Progenitor cell of endocrine pancreas (in vitro differentiated cells): ENCODE results near the gene TMEM121B. TPM values are rescaled to one million over a fixed set of nuclear protein-coding genes. Genes with fewer than 3 reads are reported as not detected.

ENCODE experiments used
- DNase-seq: peaks from one replicate; pipeline ENCODE4 v3.0.0; 2021; ENCODE audit warnings: low spot score; ENCODE audit not compliant: unreplicated experiment
- H3K27ac Mint-ChIP-seq: 2 replicates; pipeline ENCODE4 v1.8.0; 2021; ENCODE audit warnings: mild to moderate bottlenecking, moderate library complexity, mixed read lengths
- H3K27me3 Mint-ChIP-seq: 2 replicates; pipeline ENCODE4 v1.8.0; 2021; ENCODE audit warnings: mixed read lengths
- H3K36me3 Mint-ChIP-seq: 2 replicates; pipeline ENCODE4 v1.8.0; 2022; ENCODE audit warnings: mixed read lengths; ENCODE audit not compliant: insufficient read depth
- H3K4me1 Mint-ChIP-seq: 2 replicates; pipeline ENCODE4 v1.8.0; 2021; ENCODE audit warnings: low read depth, mixed read lengths
- H3K4me3 Mint-ChIP-seq: 2 replicates; pipeline ENCODE4 v1.8.0; 2021; ENCODE audit warnings: low read depth, mild to moderate bottlenecking, moderate library complexity, mixed read lengths
- H3K9me3 Mint-ChIP-seq: 2 replicates; pipeline ENCODE4 v1.8.0; 2021; ENCODE audit warnings: low read depth, mixed read lengths
- CTCF ChIP-seq: fragments of 200-600 bp; sonication (generic); IDR thresholded peaks from one replicate; pipeline ENCODE4 v1.5.0; 2021; ENCODE audit warnings: antibody characterized with exemption, mild to moderate bottlenecking; ENCODE audit not compliant: unreplicated experiment
- total RNA-seq: library from RNA; stranded (reverse); gene quantifications from 2 replicates; pipeline ENCODE4 v1.2.1, GENCODE V29; 2021

The TMEM121B gene
- total RNA-seq, 1 donor from 2014 or later: 4.7 TPM

GRCh38 chr22:17084554-17085276, 36.4 kb downstream of the TMEM121B start, which contains the start of gene IL17RA:
Gene IL17RA (plus strand): TSS chr22:17085000. CDS start chr22:17085092, 92 bp downstream.
- TF ChIP-seq CTCF: no peak
- DNase-seq: peak; percentile 74
- Mint-ChIP-seq H3K9me3 (no peaks in the 10 kb centered on the region), H3K4me1 (peaks cover 2% of the 10 kb centered on the region), H3K27me3 (peaks cover 22% of the 10 kb centered on the region), H3K36me3 (no peaks in the 10 kb centered on the region), H3K27ac (peak within 1 kb of the TSS; percentile 41), H3K4me3 (peak within 1 kb of the TSS; percentile 78)

- no peak for TF ChIP-seq CTCF
These were observed 37.2 kb downstream of the TMEM121B start for GRCh38 chr22:17083811-17084441.

GRCh38 chr22:17083255-17083654, 37.9 kb downstream of the TMEM121B start:
- DNase-seq: no peak
- no peaks in the 10 kb centered on the region for H3K36me3 Mint-ChIP-seq
- H3K4me1 Mint-ChIP-seq: peaks cover 2% of the 10 kb centered on the region
- peaks cover 22% of the 10 kb centered on the region for H3K27me3 Mint-ChIP-seq
- no peak for TF ChIP-seq CTCF
- peak overlapping the region; percentile 78 for H3K4me3 Mint-ChIP-seq
- no peaks in the 10 kb centered on the region for H3K9me3 Mint-ChIP-seq
- no peak overlapping the region for H3K27ac Mint-ChIP-seq

More at GRCh38 chr22:17083811-17084441, 37.2 kb downstream of the TMEM121B start:
- Mint-ChIP-seq H3K27ac (no peak overlapping the region), H3K27me3 (peaks cover 22% of the 10 kb centered on the region), H3K4me3 (peak overlapping the region; percentile 78), H3K4me1 (peaks cover 2% of the 10 kb centered on the region), H3K9me3 (no peaks in the 10 kb centered on the region), H3K36me3 (no peaks in the 10 kb centered on the region)
- no peak for DNase-seq

GRCh38 chr22:17079572-17079971, 41.6 kb downstream of the TMEM121B start:
- Mint-ChIP-seq H3K9me3 (no peaks in the 10 kb centered on the region), H3K36me3 (no peaks in the 10 kb centered on the region), H3K27ac (no peak overlapping the region), H3K4me3 (no peak overlapping the region), H3K27me3 (peaks cover 3% of the 10 kb centered on the region), H3K4me1 (no peaks in the 10 kb centered on the region)
- no peak for DNase-seq
- TF ChIP-seq CTCF: no peak

- Mint-ChIP-seq H3K27ac (no peak overlapping the region), H3K4me3 (no peak overlapping the region), H3K4me1 (no peaks in the 10 kb centered on the region), H3K36me3 (no peaks in the 10 kb centered on the region), H3K27me3 (no peaks in the 10 kb centered on the region), H3K9me3 (no peaks in the 10 kb centered on the region)
- TF ChIP-seq CTCF: no peak
- no peak for DNase-seq
These were observed 43.9 kb downstream of the TMEM121B start for GRCh38 chr22:17077255-17077654.
